T-cell (primary cell): ENCODE measurements around the gene ZFYVE1. TPM values are rescaled to one million over a fixed set of nuclear protein-coding genes. Genes with fewer than 3 reads are reported as not detected.
"Not testable (repeated sequence)": the region's sequence is repeated elsewhere in the genome, so short reads cannot be mapped to it uniquely, and the experiment has no call there.

ENCODE experiments used
- ATAC-seq, 4 experiments: fragments of 200-7000 bp in 3 of 4; fragments of 150-1000 bp in 1 of 4; cut with Tn5 transposase; replicated peaks in 1 of 4; 1 replicate in 3 of 4; 2 replicates in 1 of 4; pipeline ENCODE4 v1.10.0; 2021; ENCODE audit warnings: moderate library complexity in 3 of 4, mild to moderate bottlenecking in 2 of 4, moderate number of reproducible peaks in 1 of 4
- CTCF ChIA-PET, 2 donors: fragments of 300-600 bp; sonication (Branson Sonifier 250); formaldehyde crosslinking; loops; one replicate each; lab custom pipeline; 2022; ENCODE audit warnings: antibody characterized with exemption in 2 of 2; lab: Charles Lee
- POLR2A ChIA-PET, 2 donors: fragments of 300-600 bp; sonication (Branson Sonifier 250); formaldehyde crosslinking; loops; one replicate each; lab custom pipeline; 2022; ENCODE audit warnings: antibody characterized with exemption in 2 of 2; lab: Charles Lee
- DNase-seq, 35 experiments: peaks; one replicate each; pipeline versions ENCODE4 v3.0.0 to v3.0.0-alpha.2; 2013 to 2023
- H3K27ac ChIP-seq: one replicate; pipeline ENCODE4 v1.5.1; 2013; ENCODE audit warnings: low read length
- H3K27me3 ChIP-seq, 2 experiments: replicated peaks in 1 of 2; 1 replicate in 1 of 2; 2 replicates in 1 of 2; pipeline versions ENCODE4 v1.6.1 to v1.7.0; 2013; ENCODE audit warnings: low read length in 1 of 2, mixed read lengths in 1 of 2; ENCODE audit not compliant: control insufficient read depth in 2 of 2, insufficient read depth in 2 of 2; ENCODE audit errors: extremely low read depth in 1 of 2
- H3K36me3 ChIP-seq, 2 donors: 1 replicate in 1 of 2; 2 replicates in 1 of 2; pipeline versions ENCODE4 v1.6.1 to v1.7.0; 2013; ENCODE audit warnings: low read length in 1 of 2; ENCODE audit not compliant: control insufficient read depth in 2 of 2, insufficient read depth in 1 of 2; ENCODE audit errors: extremely low read depth in 1 of 2
- H3K4me1 ChIP-seq, 2 experiments: 1 replicate in 1 of 2; 2 replicates in 1 of 2; pipeline versions ENCODE4 v1.6.1 to v1.7.0; 2013; ENCODE audit warnings: low read length in 2 of 2, mixed read lengths in 1 of 2; ENCODE audit not compliant: insufficient read depth in 2 of 2, control insufficient read depth in 1 of 2; ENCODE audit errors: extremely low read depth in 1 of 2
- H3K4me3 ChIP-seq, 2 donors: 1 replicate in 1 of 2; 2 replicates in 1 of 2; pipeline versions ENCODE4 v1.5.1 to v1.7.0; 2013; ENCODE audit warnings: mild to moderate bottlenecking in 2 of 2, low read length in 1 of 2, moderate library complexity in 1 of 2; ENCODE audit not compliant: control insufficient read depth in 1 of 2; ENCODE audit errors: extremely low read depth in 1 of 2
- H3K9me3 ChIP-seq: 2 replicates; pipeline ENCODE4 v1.7.0; 2013
- H3K27ac Mint-ChIP-seq, 2 donors: one replicate each; pipeline ENCODE4 v1.8.0; 2020 to 2021; ENCODE audit warnings: mild to moderate bottlenecking in 2 of 2, mixed read lengths in 2 of 2
- H3K27me3 Mint-ChIP-seq, 2 donors: one replicate each; pipeline ENCODE4 v1.8.0; 2021 to 2022; ENCODE audit warnings: mixed read lengths in 2 of 2
- H3K36me3 Mint-ChIP-seq: one replicate; pipeline ENCODE4 v1.8.0; 2021; ENCODE audit warnings: mixed read lengths
- H3K4me1 Mint-ChIP-seq, 3 donors: one replicate each; pipeline ENCODE4 v1.8.0; 2020 to 2022; ENCODE audit warnings: mixed read lengths in 3 of 3, mild to moderate bottlenecking in 1 of 3
- H3K4me3 Mint-ChIP-seq, 3 donors: one replicate each; pipeline ENCODE4 v1.8.0; 2020 to 2022; ENCODE audit warnings: mild to moderate bottlenecking in 3 of 3, mixed read lengths in 3 of 3, moderate library complexity in 3 of 3
- H3K9me3 Mint-ChIP-seq, 3 donors: one replicate each; pipeline ENCODE4 v1.8.0; 2020 to 2022; ENCODE audit warnings: mixed read lengths in 3 of 3
- WGBS: methylation state at CpG from one replicate; pipeline ENCODE4 v1.1.5; 2013; ENCODE audit warnings: missing lambda C conversion rate; ENCODE audit not compliant: insufficient coverage; 5-methylcytosine and 5-hydroxymethylcytosine counted together
- total RNA-seq, 35 experiments: library from RNA in 6 of 35; stranded (reverse) in 6 of 35; fragments of 120-200 nt in 1 of 35; gene quantifications; one replicate each; pipeline versions ENCODE4 v1.2.1 to v1.2.4 and lab custom pipeline; 2013 to 2026

ZFYVE1 gene
- total RNA-seq, 5 donors from 2014 or later (not counting 1 experiment from before 2014, with no cell fraction given), result 15.5 to 20.9 (median 19.4) TPM

- DNase-seq, H3K27ac ChIP-seq, H3K9me3 Mint-ChIP-seq, ATAC-seq, POLR2A ChIA-PET, H3K9me3 ChIP-seq, H3K27ac Mint-ChIP-seq, H3K4me3 Mint-ChIP-seq, H3K27me3 ChIP-seq, H3K4me1 ChIP-seq, H3K27me3 Mint-ChIP-seq, H3K4me3 ChIP-seq: not testable (repeated sequence)
- Mint-ChIP-seq H3K4me1 (peaks cover 23 to 26% (median 23%) of the 10 kb centered on the region in 3 donors), H3K36me3 (peaks cover 54% of the 10 kb centered on the region)
- WGBS, result 92% methylated on average over 4 of the region's 7 CpGs
- CTCF ChIA-PET, result interaction anchor here (0.6 to 0.7 kb wide), 3 partner anchors 185 to 501 kb away, joined by 3 to 4 read pairs (median 4); no protein-coding TSS in a partner anchor
- peaks cover 2 to 35% of the 10 kb centered on the region in 2 donors for H3K36me3 ChIP-seq
Measured at GRCh38 chr14:73011189-73011588, 15.7 kb downstream of the ZFYVE1 start.

DNA sequence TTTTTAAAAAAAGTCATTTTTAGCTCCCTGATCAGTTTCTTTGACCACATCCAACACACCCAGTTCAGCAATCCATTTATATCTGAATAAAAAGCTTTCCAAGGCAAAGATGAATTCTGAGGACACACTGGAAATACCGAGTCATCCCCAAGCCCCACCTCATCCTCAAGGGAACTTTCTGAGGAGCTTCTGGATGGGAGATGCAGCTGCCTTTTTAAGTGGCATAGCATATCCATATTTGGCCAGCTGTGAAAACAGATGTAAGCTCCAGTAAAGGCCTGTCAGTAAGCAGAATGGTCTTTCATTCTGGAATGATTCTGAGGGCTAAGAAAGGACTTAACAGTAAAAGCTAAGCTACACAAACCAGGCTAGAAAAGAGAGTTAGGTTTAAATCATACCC lies 18.4 kb downstream of the ZFYVE1 start:
- H3K4me1 Mint-ChIP-seq, result peaks cover 4 to 9% (median 8%) of the 10 kb centered on the region in 3 donors
- peaks cover 46% of the 10 kb centered on the region for H3K36me3 Mint-ChIP-seq
- ATAC-seq, result no peak
- peaks cover 6 to 36% of the 10 kb centered on the region in 2 donors for H3K36me3 ChIP-seq
- WGBS, result no CpG with 5 or more reads among the region's 1 CpG
- H3K4me3 ChIP-seq, result no peak overlapping the region
- no peaks in the 10 kb centered on the region for H3K4me1 ChIP-seq
- H3K9me3 ChIP-seq, result no peaks in the 10 kb centered on the region
- H3K27me3 Mint-ChIP-seq, result no peaks in the 10 kb centered on the region
- DNase-seq, result no peak
- H3K27ac ChIP-seq, result no peak overlapping the region
- H3K4me3 Mint-ChIP-seq, result no peak overlapping the region
- CTCF ChIA-PET, result no interaction called here
- no peak overlapping the region for H3K27ac Mint-ChIP-seq
- H3K27me3 ChIP-seq, result no peaks in the 10 kb centered on the region
- POLR2A ChIA-PET, result interaction anchor here (0.5 to 0.6 kb wide), 2 partner anchors 10 to 148 kb away, joined by 3 to 6 read pairs; no protein-coding TSS in a partner anchor
- H3K9me3 Mint-ChIP-seq, result no peaks in the 10 kb centered on the region

DNA sequence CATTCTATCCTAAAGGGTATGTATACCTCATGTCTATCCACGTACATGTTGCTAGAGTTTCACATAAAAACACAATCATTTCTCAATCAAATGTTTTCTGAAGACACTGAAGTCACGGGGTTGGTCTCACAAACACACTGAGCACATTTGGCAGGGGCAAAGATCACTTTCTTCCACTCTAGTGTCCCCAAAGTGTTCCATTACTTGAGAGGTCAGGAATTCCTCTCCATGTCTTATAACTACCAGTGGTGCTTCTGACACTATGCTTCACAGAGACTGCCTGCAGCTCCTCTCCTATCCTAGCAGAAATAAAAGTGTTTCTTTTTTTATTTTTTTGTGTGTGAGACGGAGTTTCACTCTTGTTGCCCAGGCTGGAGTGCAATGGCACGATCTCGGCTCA lies 19.1 kb downstream of the ZFYVE1 start:
- Mint-ChIP-seq H3K27ac (no peak overlapping the region), H3K27me3 (no peaks in the 10 kb centered on the region), H3K4me1 (peaks cover 2 to 7% (median 5%) of the 10 kb centered on the region in 3 donors), H3K9me3 (no peaks in the 10 kb centered on the region), H3K36me3 (peaks cover 45% of the 10 kb centered on the region), H3K4me3 (no peak overlapping the region)
- 96% methylated on average over 2 of the region's 5 CpGs for WGBS
- Histone ChIP-seq H3K27me3 (no peaks in the 10 kb centered on the region), H3K4me3 (no peak overlapping the region), H3K36me3 (peaks cover 6 to 36% of the 10 kb centered on the region in 2 donors), H3K27ac (no peak overlapping the region), H3K9me3 (no peaks in the 10 kb centered on the region), H3K4me1 (no peaks in the 10 kb centered on the region)
- ChIA-PET CTCF (no interaction called here), POLR2A (interaction anchor here in 1 of 2 donors (0.5 kb wide), 1 partner anchor 148 kb away, joined by 3 read pairs; no protein-coding TSS in a partner anchor)
- ATAC-seq (no peak), DNase-seq (no peak)

- H3K36me3 ChIP-seq, result peaks cover 6 to 26% of the 10 kb centered on the region in 2 donors
- H3K4me1 ChIP-seq, H3K27me3 ChIP-seq, H3K9me3 ChIP-seq, POLR2A ChIA-PET, H3K27ac ChIP-seq, H3K4me3 Mint-ChIP-seq, ATAC-seq, H3K27me3 Mint-ChIP-seq, H3K4me3 ChIP-seq, H3K9me3 Mint-ChIP-seq, H3K27ac Mint-ChIP-seq, H3K4me1 Mint-ChIP-seq, CTCF ChIA-PET, DNase-seq: not testable (repeated sequence)
- H3K36me3 Mint-ChIP-seq, result peaks cover 45% of the 10 kb centered on the region
- WGBS, result 96% methylated on average over 3 of the region's 9 CpGs
Measured at GRCh38 chr14:73004641-73005040, 22.3 kb downstream of the ZFYVE1 start.

DNA sequence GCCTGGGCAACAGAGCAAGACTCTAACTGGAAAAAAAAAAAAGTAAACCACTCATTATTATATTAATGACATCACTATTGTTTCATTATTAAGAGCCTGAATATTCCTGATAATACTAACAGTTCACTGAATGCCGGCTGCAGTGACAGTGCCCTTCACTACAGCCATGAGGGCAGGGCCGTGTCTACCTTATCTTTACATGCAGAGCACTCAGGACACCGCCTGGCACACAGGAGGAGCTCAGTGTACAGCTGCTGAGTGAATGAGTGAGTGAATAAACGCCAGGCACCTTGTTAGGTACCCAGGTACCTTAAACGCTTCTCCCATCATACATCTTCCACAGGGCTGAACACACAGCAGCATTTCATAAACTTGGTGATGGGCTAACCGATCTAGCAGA lies 23.2 kb downstream of the ZFYVE1 start:
- peaks cover 6% of the 10 kb centered on the region in 3 donors for H3K4me1 Mint-ChIP-seq
- no peaks in the 10 kb centered on the region for H3K9me3 Mint-ChIP-seq

DNA sequence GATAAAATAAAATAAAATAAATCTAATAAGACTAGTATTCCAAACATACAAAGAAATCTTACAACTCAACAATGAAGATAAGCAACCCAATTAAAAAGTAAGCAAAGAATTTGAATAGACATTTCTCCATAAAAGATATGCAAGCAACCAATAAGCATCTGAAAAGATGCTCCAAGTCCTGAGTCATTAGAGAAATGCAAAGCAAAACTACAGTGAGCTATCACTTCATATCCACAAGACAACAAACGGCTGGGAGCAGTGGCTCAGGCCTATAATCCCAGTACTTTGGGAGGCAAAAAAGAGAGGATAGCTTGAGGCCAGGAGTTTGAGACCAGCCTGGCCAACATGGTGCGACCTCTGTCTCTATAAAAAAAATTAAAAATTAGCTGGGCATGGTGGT lies 26.8 kb downstream of the ZFYVE1 start:
- Histone ChIP-seq H3K4me1 (peaks cover 0 to 2% of the 10 kb centered on the region in 2 experiments), H3K27ac (no peak overlapping the region), H3K27me3 (no peaks in the 10 kb centered on the region), H3K36me3 (peaks cover 13 to 35% of the 10 kb centered on the region in 2 donors), H3K9me3 (no peaks in the 10 kb centered on the region), H3K4me3 (no peak overlapping the region)
- Mint-ChIP-seq H3K27ac (no peak overlapping the region), H3K36me3 (peaks cover 57% of the 10 kb centered on the region), H3K4me3 (no peak overlapping the region), H3K4me1 (peaks cover 5 to 18% (median 9%) of the 10 kb centered on the region in 3 donors), H3K9me3 (no peaks in the 10 kb centered on the region), H3K27me3 (no peaks in the 10 kb centered on the region)
- no peak for ATAC-seq
- no peak for DNase-seq
- ChIA-PET CTCF (interaction anchor here in 1 of 2 donors (0.6 kb wide), 1 partner anchor 13 kb away, joined by 6 read pairs; no protein-coding TSS in a partner anchor), POLR2A (interaction anchor here in 1 of 2 donors (0.5 kb wide), 1 partner anchor 456 kb away, joined by 4 read pairs; no protein-coding TSS in a partner anchor)
- 100% methylated on average over 1 of the region's 2 CpGs for WGBS

More for the DNA sequence above, 23.2 kb downstream of the ZFYVE1 start:
- WGBS, result 79% methylated on average over 2 of the region's 6 CpGs
- Histone ChIP-seq H3K36me3 (peaks cover 6 to 21% of the 10 kb centered on the region in 2 donors), H3K9me3 (no peaks in the 10 kb centered on the region), H3K27ac (no peak overlapping the region), H3K27me3 (no peaks in the 10 kb centered on the region), H3K4me3 (no peak overlapping the region), H3K4me1 (peaks cover 0 to 2% of the 10 kb centered on the region in 2 experiments)
- Mint-ChIP-seq H3K27ac (no peak overlapping the region), H3K36me3 (peaks cover 41% of the 10 kb centered on the region), H3K4me3 (no peak overlapping the region), H3K27me3 (no peaks in the 10 kb centered on the region)
- ChIA-PET CTCF (interaction anchor here in 1 of 2 donors (0.7 kb wide), 1 partner anchor 134 kb away, joined by 5 read pairs; no protein-coding TSS in a partner anchor), POLR2A (no interaction called here)
- ATAC-seq (no peak), DNase-seq (no peak)
